IMR-90 (cell line): ENCODE data around the gene EXOC4. TPM values are rescaled to one million over a fixed set of nuclear protein-coding genes. Genes with fewer than 3 reads are reported as not detected.

ENCODE experiments used
- ATAC-seq: fragments of 200-7000 bp; cut with Tn5 transposase; 2 replicates; pipeline ENCODE4 v1.9.1; 2020; ENCODE audit warnings: low read depth, mild to moderate bottlenecking, moderate library complexity
- BruUV-seq: library from RNA; stranded (reverse); fragments of 400-500 nt; replicated peaks from 2 replicates; lab custom pipeline; 2021; lab: Mats Ljungman, UMichigan
- CTCF ChIA-PET: fragments of 300-600 bp; formaldehyde crosslinking; extraction: SDS; loops from one replicate; lab custom pipeline; 2021; ENCODE audit warnings: antibody characterized with exemption; lab: Yijun Ruan, JAX
- POLR2A ChIA-PET: fragments of 300-600 bp; sonication (Branson Sonifier 250); formaldehyde crosslinking; loops from one replicate; lab custom pipeline; 2022; ENCODE audit warnings: antibody characterized with exemption; ENCODE audit not compliant: unreplicated experiment; lab: Charles Lee
- DNase-seq: peaks from one replicate; pipeline ENCODE4 v3.0.0; 2013
- H2AFZ ChIP-seq: replicated peaks from 2 replicates; pipeline ENCODE3; 2013; ENCODE audit warnings: low read length, mild to moderate bottlenecking; ENCODE audit not compliant: poor library complexity
- H2AK5ac ChIP-seq: 2 replicates; pipeline ENCODE4 v1.6.1; 2013; ENCODE audit warnings: low read depth, low read length, inconsistent platforms
- H2AK9ac ChIP-seq: replicated peaks from 2 replicates; pipeline ENCODE3; 2013; ENCODE audit warnings: mild to moderate bottlenecking, low read depth, low read length, moderate library complexity; ENCODE audit not compliant: poor library complexity
- H2BK120ac ChIP-seq: 2 replicates; pipeline ENCODE4 v1.6.1; 2013; ENCODE audit warnings: low read depth, low read length, inconsistent platforms
- H2BK15ac ChIP-seq: 3 replicates; pipeline ENCODE4 v1.6.1; 2013; ENCODE audit warnings: low read depth, low read length, inconsistent platforms
- H2BK20ac ChIP-seq: 2 replicates; pipeline ENCODE4 v1.6.1; 2013; ENCODE audit warnings: low read depth, mild to moderate bottlenecking, inconsistent platforms, low read length, moderate library complexity
- H2BK5ac ChIP-seq: 2 replicates; pipeline ENCODE4 v1.6.1; 2013; ENCODE audit warnings: mild to moderate bottlenecking, low read depth, low read length, inconsistent platforms; ENCODE audit not compliant: poor library complexity, severe bottlenecking
- H3K14ac ChIP-seq: replicated peaks from 2 replicates; pipeline ENCODE4 v1.6.1; 2013; ENCODE audit warnings: low read depth, low read length, inconsistent platforms
- H3K18ac ChIP-seq: 2 replicates; pipeline ENCODE4 v1.6.1; 2013; ENCODE audit warnings: low read depth, low read length, control low read depth
- H3K23ac ChIP-seq: 2 replicates; pipeline ENCODE4 v1.6.1; 2013; ENCODE audit warnings: low read depth, low read length, inconsistent platforms
- H3K27ac ChIP-seq: 2 replicates; pipeline ENCODE4 v1.5.1; 2013; ENCODE audit warnings: mild to moderate bottlenecking, control low read depth, low read length; ENCODE audit not compliant: insufficient read depth
- H3K27me3 ChIP-seq: 2 replicates; pipeline ENCODE4 v1.6.1; 2013; ENCODE audit warnings: low read length; ENCODE audit not compliant: control insufficient read depth, insufficient read depth
- H3K36me3 ChIP-seq: 2 replicates; pipeline ENCODE4 v1.6.1; 2013; ENCODE audit warnings: low read length, mixed read lengths; ENCODE audit not compliant: control insufficient read depth, insufficient read depth
- H3K4ac ChIP-seq: 2 replicates; pipeline ENCODE4 v1.6.1; 2013; ENCODE audit warnings: low read depth, low read length, inconsistent platforms
- H3K4me1 ChIP-seq: 2 replicates; pipeline ENCODE4 v1.6.1; 2013; ENCODE audit warnings: low read length, mixed read lengths; ENCODE audit not compliant: control insufficient read depth, insufficient read depth
- H3K4me2 ChIP-seq: 2 replicates; pipeline ENCODE4 v1.6.1; 2013; ENCODE audit warnings: low read depth, mild to moderate bottlenecking, control low read depth, low read length, moderate library complexity
- H3K4me3 ChIP-seq: 2 replicates; pipeline ENCODE4 v1.5.1; 2013; ENCODE audit warnings: low read depth, mild to moderate bottlenecking, control low read depth, low read length, moderate library complexity; ENCODE audit not compliant: insufficient read depth
- H3K56ac ChIP-seq: 2 replicates; pipeline ENCODE4 v1.6.1; 2013; ENCODE audit warnings: low read length, inconsistent platforms; ENCODE audit not compliant: insufficient read depth; ENCODE audit errors: extremely low read depth
- H3K79me1 ChIP-seq, 2 experiments: 2 replicates each; pipeline ENCODE4 v1.6.1; 2013; ENCODE audit warnings: low read length in 2 of 2, inconsistent platforms in 1 of 2, low read depth in 1 of 2
- H3K9ac ChIP-seq: 2 replicates; pipeline ENCODE4 v1.6.1; 2013; ENCODE audit warnings: low read depth, low read length, control low read depth
- H3K9me1 ChIP-seq: 2 replicates; pipeline ENCODE4 v1.6.1; 2013; ENCODE audit warnings: low read length, inconsistent platforms; ENCODE audit not compliant: insufficient read depth
- H3K9me3 ChIP-seq: 2 replicates; pipeline ENCODE4 v1.6.1; 2013; ENCODE audit warnings: low read length; ENCODE audit not compliant: control insufficient read depth, insufficient read depth
- H4K20me1 ChIP-seq: 2 replicates; pipeline ENCODE4 v1.6.1; 2013; ENCODE audit warnings: low read length, inconsistent platforms; ENCODE audit not compliant: insufficient read depth
- H4K5ac ChIP-seq: 2 replicates; pipeline ENCODE4 v1.6.1; 2013; ENCODE audit warnings: mild to moderate bottlenecking, low read depth, low read length, control low read depth
- H4K8ac ChIP-seq, 2 experiments: 2 replicates each; pipeline ENCODE4 v1.6.1; 2013; ENCODE audit warnings: low read depth in 2 of 2, low read length in 2 of 2, control low read depth in 1 of 2, inconsistent platforms in 1 of 2
- H4K91ac ChIP-seq: 2 replicates; pipeline ENCODE4 v1.6.1; 2013; ENCODE audit warnings: low read depth, low read length, inconsistent platforms; ENCODE audit not compliant: insufficient read depth
- BHLHE40 ChIP-seq: fragments of 150-350 bp; IDR thresholded peaks from 2 replicates; pipeline ENCODE4 v1.6.1; 2016; ENCODE audit warnings: mild to moderate bottlenecking, low read depth, low read length
- CEBPB ChIP-seq: IDR thresholded peaks from 2 replicates; pipeline ENCODE4 v1.6.1; 2012; ENCODE audit warnings: low read depth, low read length, improper control_type of control experiment
- CHD1 ChIP-seq: IDR thresholded peaks from 2 replicates; pipeline ENCODE4 v1.6.1; 2012; ENCODE audit warnings: low read depth, low read length, improper control_type of control experiment
- CTCF ChIP-seq: conservative IDR thresholded peaks from 2 replicates; pipeline ENCODE4 v1.5.1; 2012; ENCODE audit warnings: mild to moderate bottlenecking, low read depth, low read length, improper control_type of control experiment
- ELK1 ChIP-seq: fragments of 150-350 bp; IDR thresholded peaks from 2 replicates; pipeline ENCODE4 v1.6.1; 2016; ENCODE audit warnings: low read depth, mild to moderate bottlenecking, low read length, moderate library complexity, borderline replicate concordance
- FOS ChIP-seq: fragments of 150-350 bp; IDR thresholded peaks from 2 replicates; pipeline ENCODE4 v1.6.1; 2016; ENCODE audit warnings: low read depth, low read length
- MAFK ChIP-seq: IDR thresholded peaks from 2 replicates; pipeline ENCODE4 v1.6.1; 2012; ENCODE audit warnings: low read depth, low read length, improper control_type of control experiment
- MAZ ChIP-seq: IDR thresholded peaks from 2 replicates; pipeline ENCODE4 v1.6.1; 2012; ENCODE audit warnings: low read depth, mild to moderate bottlenecking, low read length, improper control_type of control experiment, moderate library complexity, borderline replicate concordance
- MXI1 ChIP-seq: IDR thresholded peaks from 2 replicates; pipeline ENCODE4 v1.6.1; 2012; ENCODE audit warnings: low read depth, mild to moderate bottlenecking, low read length, moderate library complexity, borderline replicate concordance
- NFE2L2 ChIP-seq: fragments of 150-350 bp; IDR thresholded peaks from 2 replicates; pipeline ENCODE4 v1.6.1; 2016; ENCODE audit warnings: low read depth, mild to moderate bottlenecking, low read length
- POLR2A ChIP-seq: IDR thresholded peaks from 2 replicates; pipeline ENCODE4 v1.6.1; 2012; ENCODE audit warnings: mild to moderate bottlenecking, low read depth, low read length
- RAD21 ChIP-seq: IDR thresholded peaks from 2 replicates; pipeline ENCODE4 v1.6.1; 2012; ENCODE audit warnings: low read length, improper control_type of control experiment
- RCOR1 ChIP-seq: IDR thresholded peaks from 2 replicates; pipeline ENCODE4 v1.6.1; 2012; ENCODE audit warnings: mild to moderate bottlenecking, low read length, improper control_type of control experiment; ENCODE audit not compliant: insufficient replicate concordance
- RFX5 ChIP-seq: IDR thresholded peaks from 2 replicates; pipeline ENCODE4 v1.8.0; 2012; ENCODE audit warnings: low read depth, mild to moderate bottlenecking, low read length, moderate library complexity
- SMC3 ChIP-seq: fragments of 150-350 bp; IDR thresholded peaks from 2 replicates; pipeline ENCODE4 v1.6.1; 2016; ENCODE audit warnings: low read depth, mild to moderate bottlenecking, antibody characterized with exemption, low read length, moderate library complexity
- USF2 ChIP-seq: fragments of 150-350 bp; IDR thresholded peaks from 2 replicates; pipeline ENCODE4 v1.6.1; 2017; ENCODE audit warnings: mild to moderate bottlenecking, antibody characterized with exemption, low read length, low read depth
- WGBS, 2 experiments: methylation state at CpG; one replicate each; pipeline versions ENCODE4 v1.1.5 to v1.1.7; 2013; ENCODE audit warnings: missing lambda C conversion rate in 2 of 2; ENCODE audit not compliant: insufficient read length in 1 of 2; ENCODE audit errors: extremely low coverage in 2 of 2; 5-methylcytosine and 5-hydroxymethylcytosine counted together
- dilution Hi-C: fragments of 300-500 bp; cut with HindIII; formaldehyde crosslinking; loops from one replicate; pipeline ENCODE4 v1.14.3; 2018; ENCODE audit warnings: low sequenced_read_pairs; ENCODE audit not compliant: unreplicated experiment
- in situ Hi-C: fragments of 300-500 bp; cut with MboI; formaldehyde crosslinking; loops from 3 replicates; pipeline ENCODE4 v1.14.3; 2019; ENCODE audit warnings: low sequenced_read_pairs, inconsistent platforms, mixed read lengths
- intact Hi-C: fragments of 100-400 bp; cut with micrococcal nuclease; formaldehyde crosslinking; loops from 2 replicates; pipeline ENCODE4 v1.10.0; 2022
- polyA plus RNA-seq, 3 experiments: library from polyadenylated mRNA; depleted of rRNA; stranded (reverse); fragments of >200 nt; gene quantifications; 2 replicates each; pipeline ENCODE4 v1.2.3, GENCODE V29; 2012; ENCODE audit warnings: low replicate concordance in 1 of 3
- total RNA-seq: library from RNA; depleted of rRNA; stranded (reverse); fragments of >200 nt; gene quantifications from 2 replicates; pipeline ENCODE4 v1.2.3, GENCODE V29; 2012

The EXOC4 gene
- total and polyA plus RNA-seq, 2 of the 4 experiments (the other 2 are of a cell fraction): 25.4 to 94.6 TPM

GRCh38 chr7:133530682-133531081, 277.8 kb downstream of the EXOC4 start:
- Histone ChIP-seq H2BK5ac (no peak overlapping the region), H3K23ac (no peak overlapping the region), H4K5ac (no peak overlapping the region), H3K27me3 (no peaks in the 10 kb centered on the region), H2BK20ac (no peak overlapping the region), H3K36me3 (no peaks in the 10 kb centered on the region), H2AK9ac (no peak overlapping the region), H3K9me3 (no peaks in the 10 kb centered on the region), H3K9ac (no peak overlapping the region), H3K4me3 (no peak overlapping the region), H3K27ac (no peak overlapping the region), H3K9me1 (no peaks in the 10 kb centered on the region), H2AFZ (no peak overlapping the region), H3K14ac (no peak overlapping the region), H3K18ac (no peak overlapping the region), H2BK120ac (no peak overlapping the region), H4K20me1 (no peaks in the 10 kb centered on the region), H3K4ac (no peak overlapping the region), H3K79me1 (no peaks in the 10 kb centered on the region), H4K8ac (no peak overlapping the region), H3K4me1 (peaks cover 2% of the 10 kb centered on the region), H4K91ac (no peak overlapping the region), H2AK5ac (no peak overlapping the region), H3K56ac (no peak overlapping the region), H2BK15ac (no peak overlapping the region), H3K4me2 (no peak overlapping the region)
- dilution Hi-C loops: no loop called here
- BruUV-seq: no TSS peak
- WGBS, 2 experiments: no CpG with 5 or more reads among the region's 4 CpGs
- intact Hi-C loops: no loop called here
- ATAC-seq (no peak), DNase-seq (peak; percentile 63)
- CTCF ChIA-PET: no interaction called here
- POLR2A ChIA-PET: no interaction called here
- in situ Hi-C loops: no loop called here
- TF ChIP-seq NFE2L2 (no peak), RFX5 (no peak), ELK1 (no peak), MAZ (no peak), CHD1 (no peak), MXI1 (no peak), BHLHE40 (no peak), RAD21 (no peak), MAFK (no peak), RCOR1 (no peak), USF2 (no peak), CTCF (no peak), SMC3 (no peak), CEBPB (no peak), POLR2A (no peak), FOS (no peak)
